AG04449 (cell line): ENCODE measurements around the gene C10orf143.

Source experiments
- CTCF ChIA-PET: fragments of 350-600 bp; formaldehyde crosslinking; extraction: SDS; loops from one replicate; lab custom pipeline; 2021; ENCODE audit warnings: antibody characterized with exemption; lab: Yijun Ruan, JAX
- POLR2A ChIA-PET: fragments of 400-600, 350-600 bp; formaldehyde crosslinking; extraction: SDS; loops from one replicate; lab custom pipeline; 2020; ENCODE audit warnings: antibody characterized with exemption, inconsistent platforms; lab: Yijun Ruan, JAX
- DNase-seq: peaks from one replicate; pipeline ENCODE4 v3.0.0-alpha.2; 2010; ENCODE audit warnings: low read depth, low spot score
- H3K4me3 ChIP-seq: 2 replicates; pipeline ENCODE4 v1.5.1; 2011; ENCODE audit warnings: low read depth, mild to moderate bottlenecking, control low read depth, low read length
- TF ChIP-seq, protein P1 (sequence below): IDR thresholded peaks from one replicate; pipeline ENCODE4 v1.5.1; 2011; ENCODE audit warnings: mild to moderate bottlenecking, moderate library complexity, low read length, control low read depth, inconsistent platforms; ENCODE audit not compliant: insufficient read depth; ENCODE audit errors: missing control alignments

The C10orf143 gene

DNA sequence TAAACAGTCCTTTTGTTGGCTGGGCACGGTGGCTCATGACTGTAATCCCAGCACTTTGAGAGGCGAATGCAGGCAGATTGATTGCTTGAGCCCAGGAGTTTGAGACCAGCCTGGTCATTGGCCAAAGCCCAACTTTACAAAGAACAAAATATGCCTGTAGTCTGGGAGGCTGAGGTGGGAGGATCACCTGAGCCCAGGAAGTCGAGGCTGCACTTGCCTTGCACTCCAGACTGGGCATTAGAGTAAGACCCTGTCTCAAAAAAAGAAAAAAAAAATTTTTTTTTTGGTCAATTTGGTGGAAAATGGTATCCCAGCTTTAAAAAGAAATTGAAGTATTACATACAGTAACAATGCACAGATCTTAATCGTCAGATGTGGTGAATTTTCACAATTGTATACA is 30.4 kb upstream of the C10orf143 start:
- no peak overlapping the region for H3K4me3 ChIP-seq
- DNase-seq = no peak
- POLR2A ChIA-PET = no interaction called here
- CTCF ChIA-PET = interaction anchor here (0.5 to 1.6 kb wide), 3 partner anchors 31 to 50 kb away, joined by 3 to 5 read pairs (median 3); partner anchors contain the start of gene C10orf143
- TF ChIP-seq, protein P1, sequence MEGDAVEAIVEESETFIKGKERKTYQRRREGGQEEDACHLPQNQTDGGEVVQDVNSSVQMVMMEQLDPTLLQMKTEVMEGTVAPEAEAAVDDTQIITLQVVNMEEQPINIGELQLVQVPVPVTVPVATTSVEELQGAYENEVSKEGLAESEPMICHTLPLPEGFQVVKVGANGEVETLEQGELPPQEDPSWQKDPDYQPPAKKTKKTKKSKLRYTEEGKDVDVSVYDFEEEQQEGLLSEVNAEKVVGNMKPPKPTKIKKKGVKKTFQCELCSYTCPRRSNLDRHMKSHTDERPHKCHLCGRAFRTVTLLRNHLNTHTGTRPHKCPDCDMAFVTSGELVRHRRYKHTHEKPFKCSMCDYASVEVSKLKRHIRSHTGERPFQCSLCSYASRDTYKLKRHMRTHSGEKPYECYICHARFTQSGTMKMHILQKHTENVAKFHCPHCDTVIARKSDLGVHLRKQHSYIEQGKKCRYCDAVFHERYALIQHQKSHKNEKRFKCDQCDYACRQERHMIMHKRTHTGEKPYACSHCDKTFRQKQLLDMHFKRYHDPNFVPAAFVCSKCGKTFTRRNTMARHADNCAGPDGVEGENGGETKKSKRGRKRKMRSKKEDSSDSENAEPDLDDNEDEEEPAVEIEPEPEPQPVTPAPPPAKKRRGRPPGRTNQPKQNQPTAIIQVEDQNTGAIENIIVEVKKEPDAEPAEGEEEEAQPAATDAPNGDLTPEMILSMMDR = no peak

DNA sequence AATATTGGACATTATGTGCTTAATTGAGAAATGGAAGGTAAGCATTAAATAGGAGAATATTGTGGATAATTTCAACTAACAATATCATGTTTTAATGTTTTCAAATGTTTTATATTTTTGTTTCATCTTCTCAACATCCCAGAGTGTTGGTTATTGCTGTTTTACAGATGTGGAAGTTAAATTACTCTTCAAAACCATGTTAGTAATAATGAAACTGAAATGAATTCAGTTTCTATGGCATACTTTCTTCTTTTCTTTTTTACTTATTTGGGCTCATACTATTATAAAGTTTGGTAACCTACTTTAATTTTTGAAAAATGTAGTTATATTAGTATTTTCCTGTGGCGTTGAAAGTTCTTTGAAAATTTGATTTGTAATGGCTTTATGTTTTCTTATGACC is 29.8 kb upstream of the C10orf143 start:
- H3K4me3 ChIP-seq = no peak overlapping the region
- TF ChIP-seq, protein P1 = no peak
- ChIA-PET CTCF (interaction anchor here (1.4 kb wide), 1 partner anchor 30 kb away, joined by 7 read pairs; the partner anchor contains the start of gene C10orf143), POLR2A (no interaction called here)
- DNase-seq = no peak

DNA sequence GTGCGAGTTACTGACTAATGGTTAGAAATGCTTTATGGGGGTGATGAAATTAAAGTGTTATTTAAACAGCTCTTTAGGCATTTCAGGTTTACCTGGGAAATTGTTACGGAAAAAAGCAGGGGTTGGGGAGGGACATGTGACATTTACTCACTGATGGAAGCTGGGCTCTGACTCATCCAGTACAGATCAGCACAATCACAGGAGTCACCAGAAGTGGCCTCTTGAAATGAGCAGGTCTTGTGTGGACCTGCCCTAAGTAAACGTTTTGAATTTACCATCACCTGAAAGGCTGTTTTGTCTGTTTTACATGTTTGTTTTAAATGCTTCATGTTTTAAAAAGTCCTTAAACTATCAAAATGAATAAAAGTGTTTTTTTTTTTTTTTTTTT is 27.8 kb upstream of the C10orf143 start:
- ChIA-PET CTCF (interaction anchor here (3.2 to 3.7 kb wide), 2 partner anchors 11 to 28 kb away, joined by 19 to 30 read pairs; partner anchors contain the start of gene C10orf143), POLR2A (no interaction called here)
- no peak overlapping the region for H3K4me3 ChIP-seq
- TF ChIP-seq, protein P1 = no peak
- no peak for DNase-seq

DNA sequence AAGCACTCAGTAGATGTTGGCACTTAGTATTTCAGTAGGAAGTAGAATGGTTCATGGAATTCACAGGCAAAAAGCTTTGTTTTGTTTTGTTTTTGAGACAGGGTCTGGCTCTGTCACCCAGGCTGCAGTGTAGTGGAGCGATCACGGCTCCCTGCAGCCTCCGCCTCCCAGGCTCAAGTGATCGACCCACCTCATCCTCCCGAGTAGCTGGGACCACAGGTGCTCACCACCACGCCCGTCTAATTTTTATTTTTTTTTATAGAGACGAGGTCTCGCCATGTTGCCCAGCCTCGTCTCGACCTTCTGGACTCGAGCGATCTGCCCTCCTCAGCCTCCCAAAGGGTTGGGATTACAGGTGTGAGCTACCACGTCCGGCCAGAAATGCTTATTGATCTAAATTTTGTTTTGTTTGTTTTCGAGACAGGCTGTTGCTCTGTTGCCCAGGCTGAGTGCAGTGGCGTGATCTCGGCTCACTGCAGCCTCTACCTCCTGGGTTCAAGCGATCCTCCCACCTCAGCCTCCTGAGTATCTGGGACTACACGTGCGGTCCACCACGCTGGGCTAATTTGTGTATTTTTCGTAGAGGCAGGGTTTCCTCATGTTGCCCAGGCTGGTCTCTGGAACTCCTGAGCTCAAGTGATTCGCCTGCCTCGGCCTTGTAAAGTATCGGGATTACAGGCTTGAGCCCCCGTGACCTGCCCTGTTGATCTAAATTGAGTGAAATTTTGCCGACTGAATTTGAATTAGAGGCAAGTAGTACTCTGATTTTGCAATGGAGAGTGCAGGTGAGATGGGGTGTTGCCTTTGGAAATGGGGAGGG is 27.2 kb upstream of the C10orf143 start:
- CTCF ChIA-PET = interaction anchor here (1.3 to 3.7 kb wide), 3 partner anchors 10 to 27 kb away, joined by 3 to 30 read pairs (median 19); partner anchors contain the start of gene C10orf143
- POLR2A ChIA-PET = interaction anchor here (0.6 to 1.9 kb wide), 2 partner anchors 27 to 134 kb away, joined by 3 to 45 read pairs; partner anchors contain the start of gene C10orf143
- TF ChIP-seq, protein P1 = no peak

DNA sequence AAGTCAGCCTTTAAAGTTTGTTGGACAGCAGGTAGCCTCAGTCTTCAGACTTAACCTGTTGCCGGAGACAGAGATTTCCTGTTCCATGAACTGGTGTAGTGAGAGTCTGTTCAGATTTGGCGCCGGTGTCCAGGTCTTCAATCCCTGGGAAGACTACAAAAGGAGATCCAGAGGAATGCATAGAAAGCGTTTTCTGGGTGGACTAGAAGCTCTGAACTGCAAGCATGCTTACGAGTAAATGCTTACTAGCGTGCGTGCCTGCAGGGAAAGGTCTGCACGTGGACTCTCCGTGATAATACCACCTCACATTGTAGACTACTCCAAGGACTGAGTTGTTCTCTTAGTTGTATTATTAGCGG is 26.4 kb upstream of the C10orf143 start:
- POLR2A ChIA-PET = interaction anchor here (1.9 kb wide), 1 partner anchor 26 kb away, joined by 45 read pairs; the partner anchor contains the start of gene C10orf143
- TF ChIP-seq, protein P1 = no peak

More for the DNA sequence above, 27.2 kb upstream of the C10orf143 start:
- H3K4me3 ChIP-seq = peak overlapping the region; percentile 76
- DNase-seq = no peak

More for the DNA sequence above, 26.4 kb upstream of the C10orf143 start:
- CTCF ChIA-PET = interaction anchor here (1.3 to 3.7 kb wide), 3 partner anchors 9 to 26 kb away, joined by 3 to 30 read pairs (median 19); partner anchors contain the start of gene C10orf143
- H3K4me3 ChIP-seq = peak overlapping the region; percentile 76
- DNase-seq = no peak
